Stimulated activated CD4-positive, alpha-beta T cell treated with anti-CD3 and anti-CD28 coated beads, Interleukin-4, amount 100 ng/mL, for 48 hours (primary cell): ENCODE data around the gene NID1.
"Not testable (repeated sequence)": the region's sequence is repeated elsewhere in the genome, so short reads cannot be mapped to it uniquely, and the experiment has no call there.

Source experiments
- DNase-seq, 2 donors: peaks; one replicate each; pipeline ENCODE4 v3.0.0-alpha.2; 2020; ENCODE audit warnings: low read depth in 2 of 2

The NID1 gene

GRCh38 chr1:236092899-236093298 lies 28.0 kb upstream of the NID1 start:
- DNase-seq, result no peak

- no peak for DNase-seq
Observed at GRCh38 chr1:236091933-236092318, 27.0 kb upstream of the NID1 start.

DNA sequence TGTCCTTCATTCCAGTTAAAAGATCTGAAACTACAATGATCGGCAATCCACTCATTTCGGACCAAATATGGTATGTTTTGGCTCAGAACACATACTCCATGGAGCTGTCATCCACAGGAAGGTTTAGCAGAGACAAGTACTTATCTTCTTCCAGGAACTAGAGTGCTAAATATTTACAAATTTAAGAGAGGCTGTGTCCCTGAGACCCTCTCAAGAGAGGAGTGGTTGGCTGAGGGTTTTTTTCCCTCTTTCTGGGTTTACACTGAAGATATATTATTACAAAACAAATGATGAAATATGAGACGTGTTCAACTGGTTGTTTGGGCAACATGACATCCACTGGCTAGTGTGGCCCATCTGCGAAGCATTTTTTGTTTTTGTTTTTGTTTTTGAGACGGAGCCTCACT lies 25.9 kb upstream of the NID1 start:
- no peak for DNase-seq

- no peak for DNase-seq
Observed at GRCh38 chr1:236089046-236089773, 24.3 kb upstream of the NID1 start.

GRCh38 chr1:236086537-236086936 lies 21.6 kb upstream of the NID1 start:
- no peak for DNase-seq

DNA sequence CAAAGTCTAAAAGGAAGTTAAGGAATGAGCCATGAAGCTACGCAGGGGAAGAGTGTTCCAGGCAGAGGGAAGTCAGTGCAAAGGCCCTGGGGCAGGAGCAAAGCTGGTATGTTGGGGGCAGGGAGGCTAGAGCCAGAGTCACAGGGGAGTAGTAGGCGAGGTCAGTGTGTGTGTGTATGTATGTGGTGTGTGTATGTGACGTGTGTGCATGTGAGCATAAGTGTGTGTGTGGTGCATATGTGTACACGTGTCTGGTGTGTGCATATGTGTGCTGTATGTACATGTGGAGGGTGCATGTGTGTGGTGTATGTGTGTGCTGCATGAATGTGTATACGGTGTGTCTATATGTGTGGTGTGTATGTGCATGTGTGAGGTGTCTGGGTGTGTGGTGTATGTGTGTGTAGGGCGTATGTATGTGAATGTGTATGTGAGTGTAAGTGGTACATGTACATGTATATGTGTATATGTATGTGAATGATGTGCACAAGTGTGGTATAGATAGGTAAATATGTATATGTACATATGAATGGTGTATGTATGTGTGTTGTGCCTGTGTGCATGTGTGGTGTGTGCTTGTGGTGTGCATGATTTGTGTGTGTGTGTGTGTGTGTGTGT lies 20.8 kb upstream of the NID1 start:
- no peak for DNase-seq

DNA sequence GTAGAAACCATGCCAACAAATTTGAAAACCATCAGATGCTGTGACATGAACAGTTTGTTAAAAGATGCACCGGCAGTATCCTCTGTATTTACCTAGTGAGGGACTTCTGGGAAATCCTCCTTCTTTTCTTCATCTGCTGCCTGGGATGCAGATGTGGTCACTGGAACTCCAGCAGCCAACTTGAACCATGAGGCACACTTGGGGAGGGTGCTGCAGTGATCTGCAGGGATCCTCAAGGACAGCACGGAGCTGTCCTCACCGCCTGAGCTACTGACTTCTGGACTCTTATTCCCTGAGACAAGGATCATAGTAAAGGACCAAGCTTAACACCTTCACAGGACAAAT lies 19.5 kb upstream of the NID1 start:
- DNase-seq, result no peak

- DNase-seq, result no peak
Observed at GRCh38 chr1:236083650-236084385, 18.9 kb upstream of the NID1 start.

- no peak for DNase-seq
Observed at GRCh38 chr1:236082526-236082925, 17.6 kb upstream of the NID1 start.

DNA sequence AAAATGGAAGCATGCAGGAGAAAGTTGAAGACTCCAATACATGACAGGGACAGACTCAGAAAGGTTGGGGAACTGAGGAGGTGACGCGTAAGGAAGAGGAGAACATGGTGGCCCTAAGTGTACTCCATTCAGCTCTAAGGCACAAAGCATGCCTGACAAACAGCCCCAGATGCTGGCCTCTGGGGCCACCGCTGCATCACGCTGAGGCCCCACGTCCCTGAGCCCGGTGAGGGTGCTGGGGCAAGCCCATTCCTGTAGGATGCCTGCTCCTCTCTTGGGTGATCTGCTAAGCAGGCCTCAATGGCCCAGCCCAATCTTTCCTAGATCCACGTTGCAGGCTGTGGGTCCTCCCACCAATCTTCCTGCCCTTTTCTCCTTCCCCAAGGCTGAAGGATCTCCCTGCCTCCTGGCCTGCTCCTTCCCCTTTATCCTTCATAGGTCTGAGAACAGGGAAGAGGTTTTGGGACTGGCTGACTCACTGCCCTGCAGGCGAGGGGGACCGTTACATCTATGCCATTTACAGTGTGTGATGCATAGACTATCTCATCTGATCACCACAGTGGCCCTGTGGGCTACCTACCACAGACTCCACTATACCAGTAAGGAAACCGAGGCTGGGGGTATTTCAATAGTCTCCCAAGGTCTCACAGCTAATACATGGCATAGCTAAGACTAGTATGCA lies 16.8 kb upstream of the NID1 start:
- DNase-seq, result no peak

GRCh38 chr1:236079703-236080102 lies 14.8 kb upstream of the NID1 start:
- no peak for DNase-seq

- DNase-seq, result no peak
Observed at GRCh38 chr1:236078993-236079392, 14.1 kb upstream of the NID1 start.

GRCh38 chr1:236078077-236078476 lies 13.2 kb upstream of the NID1 start:
- DNase-seq, result not testable (repeated sequence)

GRCh38 chr1:236075848-236076247 lies 11.0 kb upstream of the NID1 start:
- no peak for DNase-seq

DNA sequence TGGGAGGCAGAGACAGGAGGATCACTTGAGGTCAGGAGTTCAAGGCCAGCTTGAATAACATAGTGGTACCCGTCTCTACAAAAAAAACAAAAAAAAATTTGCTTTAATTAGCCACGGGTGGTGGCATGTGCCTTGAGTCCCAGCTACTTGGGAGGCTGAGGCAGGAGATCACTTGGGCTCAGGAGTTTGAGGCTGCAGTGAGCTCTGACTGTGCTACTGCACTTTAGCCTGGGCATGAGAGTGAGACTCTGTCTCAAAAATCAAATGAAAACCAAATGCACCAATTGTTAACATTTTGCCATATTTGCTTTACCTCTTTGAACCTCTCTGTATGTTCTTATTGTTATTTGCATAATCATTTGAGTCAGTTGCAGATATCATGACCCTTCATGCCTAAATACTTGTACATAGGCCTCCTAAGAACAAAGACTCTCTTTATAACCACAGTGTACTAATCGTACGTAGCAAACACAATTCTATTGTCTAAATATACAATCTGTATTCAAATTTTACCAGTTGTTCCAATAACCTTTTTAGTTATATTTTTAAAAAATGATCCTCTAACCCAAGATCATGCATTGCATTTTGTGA lies 8.5 kb upstream of the NID1 start:
- no peak for DNase-seq

DNA sequence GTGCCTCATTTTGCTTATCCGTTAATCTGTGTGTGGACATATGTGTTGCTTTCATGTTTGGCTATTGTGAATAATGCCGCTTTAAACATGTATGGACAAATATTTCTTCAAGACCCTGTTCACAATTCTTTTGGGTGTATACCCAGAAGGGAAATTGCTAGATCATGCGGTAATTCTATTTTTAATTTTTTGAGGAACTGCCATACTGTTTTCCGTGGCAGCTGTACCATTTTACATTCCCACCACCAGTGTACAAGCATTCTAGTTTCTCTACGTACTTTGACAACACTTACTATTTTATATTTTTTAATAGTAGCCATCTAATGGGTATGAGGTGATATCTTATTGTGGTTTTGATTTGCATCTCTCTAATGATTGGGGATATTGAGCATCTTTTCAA lies 7.1 kb upstream of the NID1 start:
- DNase-seq, result no peak

DNA sequence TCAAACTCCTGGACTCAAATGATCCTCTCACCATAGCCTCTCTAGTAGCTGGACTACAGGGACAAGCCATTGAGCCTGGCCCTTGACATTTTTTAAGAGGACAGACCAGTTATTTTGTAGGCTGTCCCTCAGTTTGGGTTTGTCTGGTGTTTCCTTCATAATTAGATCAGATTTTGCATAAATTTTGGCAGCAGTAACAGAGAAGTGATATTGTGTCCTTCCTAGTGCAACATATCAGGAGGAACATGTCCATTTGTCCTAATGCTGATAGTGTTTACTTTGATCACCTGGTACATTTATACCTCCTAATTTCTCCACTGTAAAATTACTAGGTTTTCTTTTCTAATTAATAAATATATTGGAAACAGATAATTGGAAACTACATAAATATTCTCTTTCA lies 5.9 kb upstream of the NID1 start:
- DNase-seq, result no peak

DNA sequence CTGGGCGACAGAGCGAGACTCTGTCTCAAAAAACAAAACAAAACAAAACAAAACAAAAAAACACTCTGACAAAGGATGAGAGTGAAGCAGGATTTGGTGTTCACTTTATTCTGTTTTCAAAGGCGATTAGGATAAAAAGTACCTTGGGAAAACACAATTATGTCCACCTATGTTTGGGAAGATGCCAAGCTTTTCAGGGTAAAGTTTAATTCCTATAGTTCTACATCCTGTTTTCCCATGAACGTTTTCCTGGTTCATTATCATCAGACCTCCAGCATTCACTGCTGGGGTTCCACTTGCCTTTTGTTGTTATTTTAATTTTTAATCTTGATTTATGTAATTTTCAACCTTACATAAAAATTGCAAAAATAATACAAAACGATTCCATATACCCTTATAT lies 4.9 kb upstream of the NID1 start:
- DNase-seq, result no peak

- DNase-seq, result no peak
Observed at GRCh38 chr1:236067854-236068454, 3.1 kb upstream of the NID1 start.

GRCh38 chr1:236066828-236067386 lies 2.0 kb upstream of the NID1 start:
- DNase-seq, result peak; percentile 34 to 54

- DNase-seq, result no peak
Observed at GRCh38 chr1:236066054-236066453, 1.2 kb upstream of the NID1 start.
